OCI-LY1 (cell line): ENCODE results near the gene ANKRD36C.
"Not testable (repeated sequence)": the region's sequence is repeated elsewhere in the genome, so short reads cannot be mapped to it uniquely, and the experiment has no call there.

Experiments
- H2AFZ ChIP-seq: fragments of 200-600 bp; sonication (generic), shearing (Covaris generic); 2 replicates; pipeline ENCODE4 v1.6.0; 2014; ENCODE audit warnings: antibody characterized with exemption, mild to moderate bottlenecking, low read length
- H3F3A ChIP-seq: fragments of 200-600 bp; sonication (generic), shearing (Covaris generic); 2 replicates; pipeline ENCODE4 v1.6.0; 2014; ENCODE audit warnings: mild to moderate bottlenecking, antibody characterized with exemption, low read length, moderate library complexity; ENCODE audit not compliant: insufficient read depth
- H3K27ac ChIP-seq: fragments of 200-600 bp; sonication (generic); 2 replicates; pipeline ENCODE4 v1.5.1; 2014; ENCODE audit warnings: low read length, mixed run types, mild to moderate bottlenecking, low read depth; ENCODE audit not compliant: poor library complexity, severe bottlenecking
- H3K27me3 ChIP-seq: fragments of 200-600 bp; sonication (generic); 2 replicates; pipeline ENCODE4 v1.6.0; 2014; ENCODE audit warnings: antibody characterized with exemption, mild to moderate bottlenecking, low read length, moderate library complexity; ENCODE audit not compliant: insufficient read depth
- H3K36me3 ChIP-seq: fragments of 200-600 bp; sonication (generic); 2 replicates; pipeline ENCODE4 v1.6.1; 2014; ENCODE audit warnings: mild to moderate bottlenecking, antibody characterized with exemption, low read length, moderate library complexity, mixed read lengths; ENCODE audit not compliant: insufficient read depth
- H3K4me1 ChIP-seq: fragments of 200-600 bp; sonication (generic); 2 replicates; pipeline ENCODE4 v1.5.1; 2014; ENCODE audit warnings: mild to moderate bottlenecking, low read length, moderate library complexity; ENCODE audit not compliant: insufficient read depth, severe bottlenecking
- H3K4me2 ChIP-seq: fragments of 200-600 bp; sonication (generic), shearing (Covaris generic); 2 replicates; pipeline ENCODE4 v1.6.1; 2014; ENCODE audit warnings: low read length
- H3K4me3 ChIP-seq: fragments of 200-600 bp; sonication (generic); 2 replicates; pipeline ENCODE4 v1.5.1; 2014; ENCODE audit warnings: low read length, low read depth, mild to moderate bottlenecking, mixed read lengths; ENCODE audit not compliant: poor library complexity, severe bottlenecking
- H3K79me2 ChIP-seq: fragments of 200-600 bp; shearing (Covaris generic); 2 replicates; pipeline ENCODE4 v1.6.1; 2016; ENCODE audit warnings: mixed run types, low read length, mixed read lengths; ENCODE audit not compliant: insufficient read depth
- H3K9ac ChIP-seq: fragments of 200-600 bp; sonication (generic), shearing (Covaris generic); 2 replicates; pipeline ENCODE4 v1.6.1; 2014; ENCODE audit warnings: mild to moderate bottlenecking, low read length, mixed read lengths
- H3K9me2 ChIP-seq: fragments of 200-600 bp; sonication (generic), shearing (Covaris generic); 2 replicates; pipeline ENCODE4 v1.6.1; 2014; ENCODE audit warnings: low read depth, mild to moderate bottlenecking, low read length, mixed read lengths
- H3K9me3 ChIP-seq: fragments of 200-600 bp; shearing (Covaris generic); 2 replicates; pipeline ENCODE4 v1.6.1; 2014; ENCODE audit warnings: low read length, mixed read lengths
- H4K20me1 ChIP-seq: fragments of 200-600 bp; sonication (generic), shearing (Covaris generic); 2 replicates; pipeline ENCODE4 v1.6.0; 2016; ENCODE audit warnings: mild to moderate bottlenecking, low read length; ENCODE audit not compliant: insufficient read depth
- TF ChIP-seq, protein P1 (sequence below): fragments of 200-600 bp; sonication (generic), shearing (Covaris generic); IDR thresholded peaks from 2 replicates; pipeline ENCODE4 v1.5.1; 2017; ENCODE audit warnings: mild to moderate bottlenecking, antibody characterized with exemption, low read length, moderate library complexity, mixed read lengths

ANKRD36C gene

DNA sequence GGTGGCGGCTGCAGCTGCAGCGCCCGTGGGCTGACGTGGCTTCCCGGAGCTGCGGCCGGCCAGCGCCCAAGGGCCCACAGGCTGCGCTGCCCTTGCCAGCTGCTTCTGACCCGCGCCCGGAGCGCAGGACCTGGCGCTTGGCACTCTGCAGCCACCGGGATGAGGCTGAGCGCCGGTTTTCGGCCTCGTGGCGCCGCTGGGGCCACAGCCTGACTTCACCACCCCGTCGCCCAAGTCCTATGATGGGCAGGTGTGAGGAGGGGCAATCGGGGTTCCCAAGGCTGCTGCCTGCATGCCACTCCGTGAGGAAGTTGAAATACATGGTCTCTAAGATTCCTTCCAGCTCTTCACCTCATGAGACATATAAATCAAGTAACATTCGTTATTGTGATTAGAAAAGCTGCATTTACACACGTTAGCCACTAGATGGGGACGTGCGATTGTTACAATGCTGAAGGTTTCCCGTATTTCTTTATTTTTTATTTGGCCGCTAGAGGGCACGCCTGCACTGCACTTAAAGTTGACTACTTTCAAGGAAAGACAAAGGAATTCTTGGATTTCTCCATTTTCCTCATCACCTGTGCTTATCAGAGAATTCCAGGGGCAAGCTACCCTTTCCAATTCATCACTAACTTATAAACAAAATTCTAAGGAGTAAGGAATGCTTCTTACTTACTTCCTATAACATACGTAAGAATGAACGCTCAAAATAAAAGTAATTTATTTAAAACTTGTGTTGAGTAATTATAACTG is 1.1 kb upstream of the ANKRD36C start:
- TF ChIP-seq, protein P1, sequence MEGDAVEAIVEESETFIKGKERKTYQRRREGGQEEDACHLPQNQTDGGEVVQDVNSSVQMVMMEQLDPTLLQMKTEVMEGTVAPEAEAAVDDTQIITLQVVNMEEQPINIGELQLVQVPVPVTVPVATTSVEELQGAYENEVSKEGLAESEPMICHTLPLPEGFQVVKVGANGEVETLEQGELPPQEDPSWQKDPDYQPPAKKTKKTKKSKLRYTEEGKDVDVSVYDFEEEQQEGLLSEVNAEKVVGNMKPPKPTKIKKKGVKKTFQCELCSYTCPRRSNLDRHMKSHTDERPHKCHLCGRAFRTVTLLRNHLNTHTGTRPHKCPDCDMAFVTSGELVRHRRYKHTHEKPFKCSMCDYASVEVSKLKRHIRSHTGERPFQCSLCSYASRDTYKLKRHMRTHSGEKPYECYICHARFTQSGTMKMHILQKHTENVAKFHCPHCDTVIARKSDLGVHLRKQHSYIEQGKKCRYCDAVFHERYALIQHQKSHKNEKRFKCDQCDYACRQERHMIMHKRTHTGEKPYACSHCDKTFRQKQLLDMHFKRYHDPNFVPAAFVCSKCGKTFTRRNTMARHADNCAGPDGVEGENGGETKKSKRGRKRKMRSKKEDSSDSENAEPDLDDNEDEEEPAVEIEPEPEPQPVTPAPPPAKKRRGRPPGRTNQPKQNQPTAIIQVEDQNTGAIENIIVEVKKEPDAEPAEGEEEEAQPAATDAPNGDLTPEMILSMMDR: peak; percentile 77
- peak overlapping the region; percentile 71 for H3K9ac ChIP-seq
- H3K79me2 ChIP-seq, H2AFZ ChIP-seq, H3K9me3 ChIP-seq, H3K4me1 ChIP-seq, H3K36me3 ChIP-seq, H3F3A ChIP-seq, H4K20me1 ChIP-seq, H3K9me2 ChIP-seq, H3K27me3 ChIP-seq: not testable (repeated sequence)
- H3K4me2 ChIP-seq: peak overlapping the region; percentile 96
- H3K4me3 ChIP-seq: peak overlapping the region; percentile 65
- H3K27ac ChIP-seq: peak overlapping the region; percentile 44

DNA sequence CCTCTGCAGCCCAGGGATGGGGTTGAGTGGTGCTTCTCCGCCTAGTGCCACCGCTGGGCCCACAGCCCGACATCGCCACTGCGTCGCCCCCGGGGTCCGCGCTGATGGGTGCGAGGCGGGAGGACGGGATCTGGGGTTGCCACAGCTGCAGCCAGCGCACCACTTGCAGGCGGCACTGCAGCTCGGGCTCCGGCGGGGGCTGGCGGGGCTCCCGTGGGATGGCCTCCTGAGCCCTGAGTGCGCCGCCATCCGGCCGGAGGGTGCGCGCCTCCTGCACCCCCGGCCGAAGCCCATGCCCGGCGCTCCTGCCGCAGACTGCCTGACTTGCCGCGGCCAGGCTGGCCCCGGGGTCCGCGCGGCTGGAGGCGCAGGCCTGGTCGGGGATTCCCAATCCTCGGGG is 478 bp upstream of the ANKRD36C start:
- H3K27me3 ChIP-seq, H4K20me1 ChIP-seq, H3K9me2 ChIP-seq, H3F3A ChIP-seq, H2AFZ ChIP-seq, H3K79me2 ChIP-seq, H3K36me3 ChIP-seq, H3K9me3 ChIP-seq, H3K4me1 ChIP-seq: not testable (repeated sequence)
- peak overlapping the region; percentile 65 for H3K4me3 ChIP-seq
- H3K27ac ChIP-seq: peak overlapping the region; percentile 44
- H3K9ac ChIP-seq: peak overlapping the region; percentile 71
- peak overlapping the region; percentile 96 for H3K4me2 ChIP-seq

DNA sequence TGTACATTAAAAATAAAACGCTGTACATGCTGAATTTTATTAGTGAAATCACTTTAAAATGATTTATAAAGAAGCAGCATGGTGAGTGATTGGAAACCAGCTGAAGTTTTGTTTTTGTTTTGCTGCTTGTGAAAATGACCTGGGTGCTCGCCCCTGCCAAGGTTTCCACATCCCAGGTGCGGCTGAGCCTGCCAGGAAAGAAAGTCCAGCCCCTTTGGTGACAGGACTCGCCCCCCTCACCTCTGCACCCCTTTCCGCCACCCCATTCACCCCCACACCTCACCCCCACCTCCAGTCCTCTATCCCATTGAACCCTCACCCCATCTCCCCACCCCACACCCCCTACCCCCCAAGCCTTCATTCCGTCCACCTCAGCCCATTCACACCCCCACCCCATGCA is 740 bp downstream of the ANKRD36C start:
- not testable (repeated sequence) for H4K20me1 ChIP-seq, H3K27me3 ChIP-seq, H3K9me3 ChIP-seq

DNA sequence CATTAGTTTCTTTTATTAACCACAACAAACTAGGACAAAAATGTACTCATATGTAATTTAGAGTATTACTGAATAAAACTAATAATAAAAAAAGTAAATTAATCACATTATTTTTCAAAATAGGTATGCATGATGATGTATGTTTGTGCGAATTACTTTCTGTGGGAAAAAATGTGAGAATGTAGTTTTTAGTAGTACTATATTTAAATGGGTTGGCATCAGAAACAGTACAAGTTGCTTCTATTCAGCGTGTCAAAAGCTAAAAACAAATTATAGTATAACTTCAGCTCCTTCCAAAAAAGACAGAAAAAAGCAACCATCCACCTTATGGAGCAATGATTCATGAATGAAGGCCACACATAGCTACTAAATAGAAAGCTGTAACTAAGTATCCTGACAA is 40.0 kb downstream of the ANKRD36C start:
- not testable (repeated sequence) for H3K27ac ChIP-seq

More for the DNA sequence above, 740 bp downstream of the ANKRD36C start:
- H2AFZ ChIP-seq, H3K9me2 ChIP-seq, H3K79me2 ChIP-seq, H3K36me3 ChIP-seq, H3K4me1 ChIP-seq, H3K27ac ChIP-seq, H3K9ac ChIP-seq, H3F3A ChIP-seq: not testable (repeated sequence)
- peak overlapping the region; percentile 69 for H3K4me3 ChIP-seq
- H3K4me2 ChIP-seq: peak overlapping the region; percentile 29; the same call in 1 of the 2 replicates

DNA sequence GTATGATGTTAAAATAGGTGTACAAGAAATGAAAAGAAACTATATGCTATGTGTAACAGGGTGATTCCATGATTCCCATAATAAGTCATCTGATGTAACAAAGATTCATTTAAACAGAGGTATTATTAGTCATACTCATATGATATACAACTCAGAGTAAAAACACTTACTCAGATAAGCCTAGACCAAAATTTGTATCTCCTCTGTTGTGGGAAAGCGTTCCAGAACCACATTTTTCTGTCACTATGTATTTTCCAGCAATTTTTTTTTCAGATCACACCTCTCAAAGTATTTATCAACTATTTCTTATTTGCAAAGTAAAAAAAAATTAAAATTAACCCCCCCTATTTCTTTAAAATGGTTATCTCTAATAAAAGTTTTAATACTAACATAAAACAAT is 43.6 kb downstream of the ANKRD36C start:
- H3K9ac ChIP-seq, H3K4me2 ChIP-seq, H2AFZ ChIP-seq, H3K9me3 ChIP-seq, H3K4me1 ChIP-seq, H3K9me2 ChIP-seq, H3K36me3 ChIP-seq, H3K4me3 ChIP-seq, H3K27ac ChIP-seq, H3K79me2 ChIP-seq, H3K27me3 ChIP-seq, H4K20me1 ChIP-seq, H3F3A ChIP-seq: not testable (repeated sequence)

More for the DNA sequence above, 40.0 kb downstream of the ANKRD36C start:
- H3K36me3 ChIP-seq, H3F3A ChIP-seq, H3K9me3 ChIP-seq, H3K9ac ChIP-seq, H3K27me3 ChIP-seq, H3K4me1 ChIP-seq, H2AFZ ChIP-seq, H3K9me2 ChIP-seq, H4K20me1 ChIP-seq, H3K79me2 ChIP-seq, H3K4me3 ChIP-seq, H3K4me2 ChIP-seq: not testable (repeated sequence)

DNA sequence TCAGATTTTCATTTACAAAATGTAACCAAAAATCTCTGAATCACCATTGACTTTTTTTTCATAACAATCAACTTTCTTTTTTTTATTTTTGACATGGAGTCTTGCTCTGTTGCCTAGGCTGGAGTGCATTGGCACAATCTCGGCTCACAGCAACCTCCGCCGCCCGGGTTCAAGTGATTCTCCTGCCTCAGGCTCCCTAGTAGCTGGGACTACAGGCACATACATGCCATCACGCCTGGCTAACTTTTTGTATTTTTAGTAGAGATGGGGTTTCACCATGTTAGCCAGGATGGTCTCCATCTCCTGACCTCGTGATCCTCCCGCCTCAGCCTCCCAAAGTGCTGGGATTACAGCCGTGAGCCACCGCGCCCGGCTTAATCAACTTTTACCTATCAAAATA is 51.7 kb downstream of the ANKRD36C start:
- not testable (repeated sequence) for H3K27ac ChIP-seq, H3K79me2 ChIP-seq, H4K20me1 ChIP-seq, H3K9me2 ChIP-seq, H3K4me1 ChIP-seq, H3K4me3 ChIP-seq, H3K36me3 ChIP-seq, H3K9ac ChIP-seq, H3K27me3 ChIP-seq, H3K9me3 ChIP-seq, H3F3A ChIP-seq, H3K4me2 ChIP-seq, H2AFZ ChIP-seq

DNA sequence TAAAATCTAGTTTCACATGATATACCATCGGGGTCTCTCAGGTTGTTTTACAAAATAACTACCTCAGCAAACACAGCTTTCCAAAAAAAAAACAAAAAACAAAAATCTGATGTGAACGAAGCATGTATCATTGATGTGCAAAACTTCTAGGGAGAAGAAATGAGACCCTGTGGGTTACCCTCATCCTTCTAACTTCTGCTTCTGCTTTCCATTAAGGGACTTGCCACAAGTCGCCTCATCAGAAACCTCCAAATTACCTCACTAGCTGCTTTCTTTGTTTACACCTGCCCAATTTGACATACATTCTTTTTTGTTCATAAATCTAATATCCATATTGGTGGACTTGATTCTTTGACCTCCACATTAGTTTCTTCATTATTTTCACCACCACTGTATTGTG is 60.9 kb downstream of the ANKRD36C start:
- not testable (repeated sequence) for H3K27me3 ChIP-seq, H3K27ac ChIP-seq

More for the DNA sequence above, 60.9 kb downstream of the ANKRD36C start:
- H3K4me2 ChIP-seq, H3K36me3 ChIP-seq, H2AFZ ChIP-seq, H3K9me3 ChIP-seq, H3K9ac ChIP-seq, H4K20me1 ChIP-seq, H3K9me2 ChIP-seq, H3K4me3 ChIP-seq, H3K79me2 ChIP-seq, H3F3A ChIP-seq, H3K4me1 ChIP-seq: not testable (repeated sequence)
